H1 (cell line): ENCODE data around the gene MCCD1. TPM values are rescaled to one million over a fixed set of nuclear protein-coding genes. Genes with fewer than 3 reads are reported as not detected.

Source experiments
- CTCF ChIA-PET: fragments of 300-600 bp; sonication (Branson Sonifier 250); formaldehyde crosslinking; loops from one replicate; lab custom pipeline; 2021; ENCODE audit not compliant: partially characterized antibody; lab: Charles Lee
- POLR2A ChIA-PET: fragments of 300-600 bp; sonication (Branson Sonifier 250); formaldehyde crosslinking; loops from one replicate; lab custom pipeline; 2021; ENCODE audit warnings: inconsistent platforms; ENCODE audit not compliant: partially characterized antibody; lab: Charles Lee
- DNase-seq, 2 experiments: peaks; one replicate each; pipeline versions ENCODE4 v3.0.0 to v3.0.0-alpha.2; 2010 to 2022; ENCODE audit warnings: low spot score in 2 of 2, low read depth in 1 of 2, mixed read lengths in 1 of 2
- FAIRE-seq: peaks from 2 replicates; lab custom pipeline; 2011; peaks lifted over from hg19 to GRCh38; lab: Jason Lieb, UNC
- H2AFZ ChIP-seq: 2 replicates; pipeline ENCODE4 v1.8.1; 2012; ENCODE audit warnings: low read length, inconsistent platforms
- H2AK5ac ChIP-seq: 2 replicates; pipeline ENCODE4 v1.6.1; 2013; ENCODE audit warnings: low read depth, low read length
- H2BK120ac ChIP-seq: replicated peaks from 2 replicates; pipeline ENCODE3; 2013; ENCODE audit warnings: low read depth, low read length, inconsistent platforms
- H2BK12ac ChIP-seq: 2 replicates; pipeline ENCODE4 v1.6.1; 2013; ENCODE audit warnings: low read depth, low read length
- H2BK15ac ChIP-seq: 2 replicates; pipeline ENCODE4 v1.6.1; 2013; ENCODE audit warnings: low read length
- H2BK20ac ChIP-seq: 2 replicates; pipeline ENCODE4 v1.6.1; 2013; ENCODE audit warnings: low read length
- H2BK5ac ChIP-seq: 2 replicates; pipeline ENCODE4 v1.6.1; 2013; ENCODE audit warnings: low read depth, low read length
- H3K14ac ChIP-seq: 2 replicates; pipeline ENCODE4 v1.6.1; 2013; ENCODE audit warnings: inconsistent platforms; ENCODE audit not compliant: insufficient read length
- H3K18ac ChIP-seq: 2 replicates; pipeline ENCODE4 v1.6.1; 2013; ENCODE audit warnings: low read length; ENCODE audit errors: extremely low read depth
- H3K23ac ChIP-seq: 2 replicates; pipeline ENCODE4 v1.6.1; 2013; ENCODE audit warnings: inconsistent platforms; ENCODE audit not compliant: insufficient read length
- H3K23me2 ChIP-seq: 2 replicates; pipeline ENCODE4 v1.6.1; 2013; ENCODE audit warnings: low read depth, low read length
- H3K27ac ChIP-seq: 2 replicates; pipeline ENCODE4 v1.6.1; 2011; ENCODE audit warnings: low read depth, low read length, inconsistent platforms
- H3K27me3 ChIP-seq, 4 experiments: replicated peaks in 1 of 4; 1 replicate in 1 of 4; 2 replicates in 3 of 4; pipeline versions ENCODE4 v1.6.1 to v1.8.1; 2011 to 2013; ENCODE audit warnings: low read length in 3 of 4, mild to moderate bottlenecking in 3 of 4, inconsistent platforms in 2 of 4, mixed read lengths in 2 of 4, moderate library complexity in 1 of 4; ENCODE audit not compliant: control insufficient read depth in 3 of 4, insufficient read depth in 3 of 4; ENCODE audit errors: extremely low read depth in 1 of 4
- H3K36me3 ChIP-seq, 4 experiments: 2 replicates each; pipeline versions ENCODE4 v1.6.1 to v1.8.1; 2011 to 2013; ENCODE audit warnings: mild to moderate bottlenecking in 4 of 4, low read length in 3 of 4, moderate library complexity in 2 of 4, control low read depth in 1 of 4, inconsistent platforms in 1 of 4; ENCODE audit not compliant: insufficient read depth in 4 of 4, control insufficient read depth in 2 of 4
- H3K4ac ChIP-seq: replicated peaks from 2 replicates; pipeline ENCODE3; 2013; ENCODE audit warnings: low read length, low read depth, mixed read lengths, inconsistent platforms; ENCODE audit not compliant: insufficient read length
- H3K4me1 ChIP-seq, 4 experiments: replicated peaks in 1 of 4; 1 replicate in 1 of 4; 2 replicates in 3 of 4; pipeline versions ENCODE4 v1.6.1 to v1.8.1; 2011 to 2013; ENCODE audit warnings: low read length in 3 of 4, inconsistent platforms in 2 of 4, mixed read lengths in 1 of 4; ENCODE audit not compliant: insufficient read depth in 4 of 4, control insufficient read depth in 3 of 4
- H3K4me2 ChIP-seq, 2 experiments: 2 replicates each; pipeline versions ENCODE4 v1.6.1 to v1.8.1; 2011 to 2013; ENCODE audit warnings: low read depth in 2 of 2, low read length in 2 of 2, control low read depth in 1 of 2, inconsistent platforms in 1 of 2, mild to moderate bottlenecking in 1 of 2; ENCODE audit not compliant: insufficient read depth in 1 of 2
- H3K4me3 ChIP-seq, 4 experiments: fragments of 200-600, 300-600 bp in 1 of 4; sonication (generic), shearing (Covaris generic), sonication (Bioruptor Twin) in 1 of 4; 2 replicates each; pipeline versions ENCODE4 v1.5.1 to v1.8.1; 2011 to 2016; ENCODE audit warnings: low read length in 4 of 4, low read depth in 3 of 4, control low read depth in 2 of 4, inconsistent platforms in 2 of 4, mild to moderate bottlenecking in 2 of 4, mixed read lengths in 1 of 4, moderate library complexity in 1 of 4; ENCODE audit not compliant: insufficient read depth in 2 of 4; ENCODE audit errors: extremely low read depth in 1 of 4
- H3K56ac ChIP-seq: replicated peaks from 2 replicates; pipeline ENCODE3; 2013; ENCODE audit warnings: low read depth, mild to moderate bottlenecking, mixed read lengths, low read length, inconsistent platforms; ENCODE audit not compliant: insufficient read length
- H3K79me1 ChIP-seq: 2 replicates; pipeline ENCODE4 v1.6.1; 2013; ENCODE audit warnings: low read depth, low read length, control low read depth
- H3K79me2 ChIP-seq, 2 experiments: 2 replicates each; pipeline versions ENCODE4 v1.6.1 to v1.8.1; 2012 to 2013; ENCODE audit warnings: low read length in 2 of 2, mild to moderate bottlenecking in 2 of 2, inconsistent platforms in 1 of 2; ENCODE audit not compliant: insufficient read depth in 2 of 2, control insufficient read depth in 1 of 2
- H3K9ac ChIP-seq, 4 experiments: replicated peaks in 1 of 4; 1 replicate in 1 of 4; 2 replicates in 3 of 4; pipeline versions ENCODE4 v1.6.1 to v1.8.1; 2011 to 2013; ENCODE audit warnings: low read depth in 3 of 4, low read length in 3 of 4, control low read depth in 2 of 4, mild to moderate bottlenecking in 2 of 4, moderate library complexity in 2 of 4, inconsistent platforms in 1 of 4; ENCODE audit errors: extremely low read depth in 1 of 4
- H3K9me3 ChIP-seq, 2 experiments: 2 replicates each; pipeline versions ENCODE4 v1.6.1 to v1.8.1; 2012 to 2013; ENCODE audit warnings: mild to moderate bottlenecking in 2 of 2, moderate library complexity in 2 of 2, control low read depth in 1 of 2, inconsistent platforms in 1 of 2, low read depth in 1 of 2, low read length in 1 of 2, mixed read lengths in 1 of 2; ENCODE audit not compliant: insufficient read depth in 2 of 2
- H4K20me1 ChIP-seq, 2 experiments: replicated peaks in 1 of 2; 2 replicates each; pipeline versions ENCODE3 to v1.8.1; 2011 to 2013; ENCODE audit warnings: inconsistent platforms in 2 of 2, low read length in 2 of 2, mild to moderate bottlenecking in 1 of 2; ENCODE audit not compliant: insufficient read depth in 2 of 2, control insufficient read depth in 1 of 2
- H4K5ac ChIP-seq: 2 replicates; pipeline ENCODE4 v1.6.1; 2013; ENCODE audit warnings: low read length, low read depth, mixed read lengths, inconsistent platforms; ENCODE audit not compliant: insufficient read length
- H4K8ac ChIP-seq: 2 replicates; pipeline ENCODE4 v1.8.0; 2013; ENCODE audit warnings: mild to moderate bottlenecking, moderate library complexity, low read length, inconsistent platforms; ENCODE audit not compliant: insufficient read depth; ENCODE audit errors: extremely low read depth
- H4K91ac ChIP-seq: replicated peaks from 2 replicates; pipeline ENCODE3; 2013; ENCODE audit warnings: low read length, mixed read lengths, inconsistent platforms; ENCODE audit not compliant: insufficient read length
- BCL11A ChIP-seq, 2 experiments: IDR thresholded peaks; one replicate each; pipeline ENCODE4 v1.6.1; 2011; ENCODE audit warnings: low read depth in 2 of 2, low read length in 2 of 2, mild to moderate bottlenecking in 2 of 2
- CTBP2 ChIP-seq: IDR thresholded peaks from 2 replicates; pipeline ENCODE4 v1.7.0; 2011; ENCODE audit warnings: borderline replicate concordance, mild to moderate bottlenecking, moderate library complexity, mixed read lengths, low read length; ENCODE audit not compliant: insufficient read depth, insufficient read length
- FOSL1 ChIP-seq: IDR thresholded peaks from 2 replicates; pipeline ENCODE4 v1.6.1; 2011; ENCODE audit warnings: mild to moderate bottlenecking, low read depth, low read length, moderate library complexity; ENCODE audit not compliant: insufficient read depth
- KDM1A ChIP-seq: fragments of 200-600, 300-600 bp; sonication (generic); IDR thresholded peaks from 2 replicates; pipeline ENCODE4 v1.7.1; 2016; ENCODE audit warnings: mild to moderate bottlenecking, low read length, borderline replicate concordance
- POLR2AphosphoS5 ChIP-seq: IDR thresholded peaks from 2 replicates; pipeline ENCODE4 v1.6.1; 2011; ENCODE audit warnings: low read depth, low read length
- SIN3A ChIP-seq, 2 experiments: IDR thresholded peaks in 1 of 2; conservative IDR thresholded peaks in 1 of 2; 2 replicates each; pipeline ENCODE4 v1.6.1; 2011 to 2012; ENCODE audit warnings: low read length in 2 of 2, improper control_type of control experiment in 1 of 2, low read depth in 1 of 2, mild to moderate bottlenecking in 1 of 2
- SIX5 ChIP-seq: IDR thresholded peaks from 2 replicates; pipeline ENCODE4 v1.6.1; 2011; ENCODE audit warnings: mild to moderate bottlenecking, low read depth, low read length
- SP1 ChIP-seq: IDR thresholded peaks from 2 replicates; pipeline ENCODE4 v1.6.1; 2011; ENCODE audit warnings: low read depth, low read length
- SP4 ChIP-seq: IDR thresholded peaks from 2 replicates; pipeline ENCODE4 v1.6.1; 2012; ENCODE audit warnings: low read length, inconsistent platforms
- SUZ12 ChIP-seq: fragments of 200-600 bp; sonication (generic); IDR thresholded peaks from 2 replicates; pipeline ENCODE4 v1.6.1; 2012; ENCODE audit warnings: mild to moderate bottlenecking, inconsistent platforms, low read length, moderate library complexity, mixed read lengths
- TBP ChIP-seq: IDR thresholded peaks from 2 replicates; pipeline ENCODE4 v1.6.1; 2011; ENCODE audit warnings: low read depth, low read length, improper control_type of control experiment
- TEAD4 ChIP-seq: IDR thresholded peaks from 2 replicates; pipeline ENCODE4 v1.6.1; 2012; ENCODE audit warnings: low read depth, low read length, inconsistent platforms, mixed read lengths
- ZNF274 ChIP-seq: IDR thresholded peaks from 2 replicates; pipeline ENCODE4 v1.7.0; 2012; ENCODE audit warnings: low read length, borderline replicate concordance; ENCODE audit errors: extremely low read depth
- WGBS, 2 experiments: shearing (Covaris generic) in 1 of 2; methylation state at CpG; one replicate each; pipeline versions ENCODE4 v1.1.6 to v1.1.7; 2013 to 2015; ENCODE audit warnings: low lambda C conversion rate in 2 of 2, mixed read lengths in 2 of 2, inconsistent platforms in 1 of 2, low coverage in 1 of 2, missing lambda C conversion rate in 1 of 2; ENCODE audit not compliant: insufficient replicate concordance in 2 of 2, insufficient coverage in 1 of 2, insufficient read length in 1 of 2; ENCODE audit errors: extremely low coverage in 1 of 2, missing lambda C conversion rate in 1 of 2; 5-methylcytosine and 5-hydroxymethylcytosine counted together
- polyA plus RNA-seq, 7 experiments: library from polyadenylated mRNA; depleted of rRNA in 3 of 7; stranded (reverse) in 5 of 7; unstranded in 2 of 7; fragments of >200 nt in 5 of 7; fragments of 200-250 nt in 2 of 7; gene quantifications; 1 replicate in 5 of 7; 2 replicates in 1 of 7; 4 replicates in 1 of 7; pipeline versions ENCODE4 v1.2.1 to v1.2.3, GENCODE V29; 2011 to 2013; ENCODE audit warnings: missing spikeins in 2 of 7, mixed read lengths in 2 of 7
- total RNA-seq: library from RNA; stranded (reverse); fragmentation: NEBNext Ultra II Directional; extraction: Animal tissue kit (Norgen Biotek cat#: 25700); gene quantifications from 2 replicates; pipeline ENCODE4 v1.2.1, GENCODE V29; 2021
- TF ChIP-seq, protein P1 (sequence below): IDR thresholded peaks from 2 replicates; pipeline ENCODE4 v1.6.1; 2011; ENCODE audit warnings: low read depth, mild to moderate bottlenecking, low read length; ENCODE audit not compliant: insufficient read depth

MCCD1 gene
- total and polyA plus RNA-seq, 2 of the 8 experiments (the other 6 are each of a cell fraction or from before 2014, with no cell fraction given), result not detected

DNA sequence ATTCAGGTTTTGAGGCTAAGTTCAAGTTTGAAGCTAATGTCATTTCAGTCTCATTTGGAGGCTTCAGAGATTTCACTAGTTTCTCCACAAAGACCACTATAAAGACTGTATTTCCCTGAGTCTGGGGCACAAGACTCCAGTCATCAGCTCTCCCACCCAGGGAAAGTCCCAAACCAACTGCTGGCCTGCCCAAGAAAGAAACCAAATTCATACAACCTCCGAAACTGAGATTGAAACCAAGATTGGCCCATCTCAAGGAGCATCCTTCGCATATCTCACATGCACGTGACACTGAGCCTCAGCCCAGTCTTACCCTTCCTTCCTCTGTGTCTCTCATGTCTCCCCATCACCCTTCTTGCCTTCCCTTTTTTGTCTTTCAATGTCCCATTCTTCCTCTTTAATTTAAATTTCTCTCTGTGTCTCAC is 39.8 kb downstream of the MCCD1 start:
- FAIRE-seq, result no peak
- Histone ChIP-seq H3K56ac (no peak overlapping the region), H4K20me1 (no peaks in the 10 kb centered on the region), H2BK12ac (no peak overlapping the region), H3K14ac (no peak overlapping the region), H3K27ac (no peak overlapping the region), H2AK5ac (0 out of 2 replicates have a peak overlapping the region, but pooled peaks have one; percentile 28), H3K79me2 (no peaks in the 10 kb centered on the region), H2AFZ (no peak overlapping the region), H3K4ac (no peak overlapping the region), H3K9me3 (no peaks in the 10 kb centered on the region), H2BK15ac (peak overlapping the region; percentile 72; the same call in 1 of the 2 replicates), H2BK5ac (no peak overlapping the region), H2BK20ac (0 out of 2 replicates have a peak overlapping the region, but pooled peaks have one; percentile 21), H3K9ac (no peak overlapping the region), H3K4me1 (no peaks in the 10 kb centered on the region; a peak in 2 of 7 replicates), H4K8ac (no peak overlapping the region), H3K27me3 (no peaks in the 10 kb centered on the region), H3K4me3 (no peak overlapping the region), H3K23ac (no peak overlapping the region), H4K5ac (no peak overlapping the region), H3K23me2 (peaks cover 3% of the 10 kb centered on the region; the same call in 1 of the 2 replicates), H3K36me3 (no peaks in the 10 kb centered on the region), H3K79me1 (no peaks in the 10 kb centered on the region), H4K91ac (no peak overlapping the region), H3K4me2 (no peak overlapping the region), H3K18ac (no peak overlapping the region), H2BK120ac (no peak overlapping the region)
- 81% methylated on average over 3 of the region's 3 CpGs; no CpG with 5 or more reads in 1 of the 2 experiments for WGBS, 2 experiments
- no peak for DNase-seq
- ChIA-PET POLR2A (interaction anchor here (0.7 to 5.5 kb wide), 5 partner anchors 11 to 84 kb away, joined by 3 to 27 read pairs (median 6); partner anchors contain the start of genes BAG6 and LTB), CTCF (interaction anchor here (1.1 to 4.9 kb wide), 6 partner anchors 11 to 28 kb away, joined by 3 to 47 read pairs (median 8); partner anchors contain the start of genes LST1, LTB and NCR3)
- no peak for TF ChIP-seq TEAD4
- no peak for TF ChIP-seq SP1
- no peak for TF ChIP-seq SP4
- TF ChIP-seq CTBP2, result no peak
- TF ChIP-seq BCL11A (IDR thresholded peaks at IDR 0.05; ENCODE audit: low read depth in 2 of 2, low read length in 2 of 2), result no peak
- TF ChIP-seq KDM1A, result no peak
- no peak for TF ChIP-seq FOSL1
- TF ChIP-seq TBP, result no peak
- TF ChIP-seq SIN3A (conservative IDR thresholded peaks at IDR 0.05 in 1 of 2, IDR thresholded peaks at IDR 0.05 in 1 of 2; ENCODE audit: low read depth in 1 of 2, low read length in 2 of 2), result no peak
- no peak for TF ChIP-seq POLR2AphosphoS5
- TF ChIP-seq ZNF274, result no peak
- no peak for TF ChIP-seq SIX5
- TF ChIP-seq, protein P1, sequence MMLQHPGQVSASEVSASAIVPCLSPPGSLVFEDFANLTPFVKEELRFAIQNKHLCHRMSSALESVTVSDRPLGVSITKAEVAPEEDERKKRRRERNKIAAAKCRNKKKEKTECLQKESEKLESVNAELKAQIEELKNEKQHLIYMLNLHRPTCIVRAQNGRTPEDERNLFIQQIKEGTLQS, result no peak
- no peak for TF ChIP-seq SUZ12
